Renal cortex interstitium (tissue), 11 donors: ENCODE results near the gene CINP. TPM values are rescaled to one million over a fixed set of nuclear protein-coding genes. Genes with fewer than 3 reads are reported as not detected.
A peak's percentile ranks its signal among the peaks of the same experiment; 100 is the strongest.

Experiments
- DNase-seq, 11 donors: peaks; one replicate each; pipeline ENCODE4 v3.0.0-alpha.2; 2013; ENCODE audit warnings: low read depth in 9 of 11, low spot score in 4 of 11; ENCODE audit errors: extremely low read depth in 1 of 11
- polyA plus RNA-seq, 3 donors: library from polyadenylated mRNA; unstranded; fragments of 120-200 nt; gene quantifications; one replicate each; pipeline ENCODE4 v1.2.1, GENCODE V29; 2013; ENCODE audit not compliant: insufficient read length in 3 of 3

CINP gene
- polyA plus RNA-seq, 3 donors: 31.6 to 41.9 (median 35.6) TPM

DNA sequence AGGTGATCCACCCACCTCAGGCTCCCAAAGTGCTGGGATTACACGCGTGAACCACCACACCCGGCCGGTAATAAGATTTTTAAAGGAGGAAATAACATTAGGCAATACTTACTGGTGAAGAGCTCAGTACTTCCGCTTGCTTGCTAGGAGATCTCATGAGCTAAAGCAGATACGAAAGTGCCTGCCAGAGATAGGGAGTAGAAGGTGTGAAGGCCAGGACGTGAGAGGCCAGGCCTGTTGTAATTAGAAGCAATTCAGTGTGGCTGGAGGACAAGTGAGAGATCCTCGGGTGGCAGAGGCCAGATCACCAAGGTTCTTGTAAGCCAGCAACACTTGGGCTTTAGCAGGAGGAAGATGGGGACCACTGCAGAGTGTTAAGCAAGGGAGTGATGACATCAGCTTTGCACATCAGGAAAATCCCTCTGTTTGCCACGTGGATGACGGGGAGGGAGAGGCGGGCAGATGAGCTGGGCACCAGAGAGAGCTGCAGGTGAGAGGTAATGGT lies 7.7 kb upstream of the CINP start:
- DNase-seq: no peak

DNA sequence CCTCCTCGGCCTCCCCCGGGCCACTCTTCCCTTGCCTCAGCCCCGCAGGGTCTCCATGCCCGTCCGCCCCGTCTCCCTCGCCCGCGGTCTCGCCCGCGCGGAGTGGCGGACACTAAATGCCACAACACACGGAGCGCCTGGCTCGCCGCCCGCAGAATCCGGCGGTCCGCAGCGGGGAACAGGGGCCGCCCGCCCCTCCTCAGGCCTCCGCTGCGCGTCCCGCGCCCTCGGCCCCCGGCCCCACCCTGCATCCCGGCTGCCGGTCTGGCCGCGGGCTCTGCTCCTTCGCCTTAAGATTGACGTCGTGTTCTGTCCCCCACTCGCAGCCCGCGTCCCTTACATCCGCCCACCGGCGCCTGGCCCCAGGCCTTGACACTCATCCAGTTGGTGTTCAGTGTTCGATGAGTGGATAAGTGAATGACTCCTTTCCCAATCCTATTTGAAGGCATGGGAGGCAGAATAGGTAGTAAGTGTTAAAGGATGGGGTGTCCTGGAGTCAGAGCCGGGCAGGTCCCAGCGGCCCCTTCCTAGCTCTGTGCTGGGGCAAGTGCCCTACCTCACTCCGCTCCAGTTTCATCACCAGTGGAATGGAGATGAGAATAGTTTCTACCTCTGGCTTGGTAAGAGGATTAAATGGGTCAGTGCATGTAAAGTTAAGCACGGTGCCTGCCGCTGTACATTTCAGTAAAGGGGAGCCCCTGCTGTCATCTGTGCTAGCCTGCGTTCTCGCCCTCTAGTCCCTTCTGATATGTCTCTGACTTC lies 673 bp upstream of the CINP start:
- DNase-seq: peak in 4 of 11 donors; percentile 4 to 25 (median 14)

GRCh38 chr14:102362084-102362483 lies 606 bp downstream of the CINP start:
- peak in 1 of 11 donors; percentile 2 for DNase-seq

- DNase-seq: no peak
These were observed 2.3 kb downstream of the CINP start for GRCh38 chr14:102360388-102360787.

GRCh38 chr14:102359341-102359740 lies 3.3 kb downstream of the CINP start:
- DNase-seq: no peak

GRCh38 chr14:102356280-102356679 lies 6.4 kb downstream of the CINP start:
- no peak for DNase-seq

GRCh38 chr14:102353126-102353619 lies 9.5 kb downstream of the CINP start:
- no peak for DNase-seq

DNA sequence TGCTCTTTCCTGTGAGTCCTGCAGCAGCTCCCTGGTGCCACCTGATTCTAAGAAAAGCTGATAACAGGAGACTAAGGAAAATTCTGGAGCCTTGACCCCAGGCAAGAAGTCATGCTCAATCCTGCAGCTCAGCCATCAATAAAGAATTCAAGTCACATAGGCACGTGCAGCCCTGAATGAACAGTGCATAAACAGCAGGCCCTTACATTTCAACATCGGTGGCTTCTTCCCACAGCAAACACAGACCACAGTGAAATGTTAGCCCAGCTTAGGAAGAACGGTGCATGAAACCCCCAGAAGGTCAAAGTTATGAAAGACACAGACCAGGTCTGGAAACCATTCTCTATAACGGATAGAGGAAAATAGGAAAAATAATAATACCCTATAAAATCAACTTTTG lies 10.5 kb downstream of the CINP start:
- no peak for DNase-seq

GRCh38 chr14:102351593-102351992 lies 11.1 kb downstream of the CINP start:
- peak in 2 of 11 donors; percentile 2 to 4 for DNase-seq

- no peak for DNase-seq
These were observed 11.7 kb downstream of the CINP start for GRCh38 chr14:102351023-102351422.

DNA sequence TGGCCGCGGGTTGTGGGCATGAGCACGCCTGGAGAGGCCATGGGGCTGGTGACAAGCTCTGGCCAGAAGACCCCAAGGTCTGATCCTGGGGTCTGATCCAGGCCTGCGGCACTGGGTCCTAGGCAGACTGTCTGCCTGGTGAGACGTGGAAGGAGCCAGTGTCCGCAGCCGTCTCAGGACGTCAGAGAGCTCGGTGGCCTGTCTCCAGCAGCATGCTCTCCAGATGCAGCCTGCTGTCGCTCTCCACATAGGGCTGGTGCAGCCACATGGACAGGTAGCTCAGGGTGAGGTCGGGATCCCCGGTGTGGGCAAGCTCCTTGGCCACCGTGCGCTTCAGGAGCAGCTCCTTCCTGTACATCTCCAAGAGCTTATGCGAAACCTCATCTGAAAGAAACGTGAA lies 14.3 kb downstream of the CINP start:
- DNase-seq: no peak

DNA sequence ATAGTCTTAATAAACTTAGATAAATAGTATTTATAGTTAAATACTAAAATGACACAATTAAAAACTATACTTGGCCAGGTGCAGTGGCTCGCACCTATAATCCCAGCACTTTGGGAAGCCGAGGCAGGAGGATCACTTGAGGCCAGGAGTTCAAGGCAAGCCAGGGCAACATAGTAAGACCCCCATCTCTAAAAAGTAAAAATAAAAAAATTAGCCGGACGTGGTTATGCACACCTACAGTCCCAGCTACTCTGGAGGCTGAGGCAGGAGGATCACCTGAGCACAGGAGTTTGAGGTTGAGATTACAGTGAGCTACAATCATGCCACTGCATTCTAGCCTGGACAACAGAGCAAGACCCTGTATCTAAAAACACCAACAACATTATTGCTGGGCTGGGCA lies 16.0 kb downstream of the CINP start:
- DNase-seq: no peak

- no peak for DNase-seq
These were observed 17.5 kb downstream of the CINP start for GRCh38 chr14:102345232-102345631.

GRCh38 chr14:102344485-102344884 lies 18.2 kb downstream of the CINP start:
- DNase-seq: no peak

DNA sequence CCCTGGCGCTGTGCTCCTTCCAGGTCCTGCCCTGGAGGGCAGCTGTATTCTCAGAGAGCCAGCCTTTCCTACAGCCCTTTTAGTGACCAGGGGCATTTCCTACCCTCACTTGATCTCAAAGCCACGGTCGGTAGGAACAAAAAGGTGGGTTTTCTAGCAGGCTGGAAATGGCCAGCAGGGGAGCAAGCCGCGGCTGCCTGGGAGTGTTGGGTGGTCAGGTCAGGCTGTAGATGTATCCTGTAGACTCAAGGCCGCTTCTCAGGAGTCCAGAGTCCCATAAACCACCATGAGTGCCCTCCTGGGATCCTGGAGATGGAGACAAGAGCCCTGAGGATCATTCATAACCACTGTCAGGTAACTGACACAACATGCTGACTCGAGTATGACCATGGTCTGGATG lies 18.6 kb downstream of the CINP start:
- no peak for DNase-seq

DNA sequence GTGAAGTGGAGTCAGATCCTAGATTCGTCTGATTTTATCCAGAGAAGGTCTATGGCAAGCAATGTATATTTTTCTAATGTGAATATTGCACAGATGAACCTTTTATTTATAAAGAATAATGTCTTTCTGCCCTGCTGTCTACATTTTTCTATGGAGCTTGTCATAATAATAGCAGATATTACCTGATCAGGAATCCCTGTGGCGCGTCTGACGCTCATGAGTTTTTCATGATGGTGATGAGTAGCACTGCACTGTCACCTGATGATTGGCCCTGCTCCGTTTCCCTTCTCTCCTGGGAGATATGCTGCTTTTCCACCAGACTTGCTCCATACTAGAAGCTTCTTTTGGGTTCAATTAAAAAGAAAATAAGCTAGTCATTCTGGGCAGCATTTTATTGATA lies 20.5 kb downstream of the CINP start:
- DNase-seq: no peak

- DNase-seq: no peak
These were observed 21.1 kb downstream of the CINP start for GRCh38 chr14:102341566-102341965.

GRCh38 chr14:102338724-102339123 lies 24.0 kb downstream of the CINP start:
- no peak for DNase-seq

- no peak for DNase-seq
These were observed 27.5 kb downstream of the CINP start for GRCh38 chr14:102335163-102335562.

GRCh38 chr14:102333795-102334705 lies 28.6 kb downstream of the CINP start:
- no peak for DNase-seq
